Sigmoid colon (tissue), 7 donors: ENCODE results near the gene HOXA1. TPM values are rescaled to one million over a fixed set of nuclear protein-coding genes. Genes with fewer than 3 reads are reported as not detected.

Source experiments
- DNase-seq: peaks from one replicate; pipeline ENCODE4 v3.0.0-alpha.2; 2019
- H3K27ac ChIP-seq, 4 donors: fragments of 200-600 bp; sonication (generic); one replicate each; pipeline ENCODE4 v1.5.1; 2016 to 2019; ENCODE audit warnings: mild to moderate bottlenecking in 1 of 4
- H3K27me3 ChIP-seq, 3 donors: fragments of 200-600 bp; sonication (generic); one replicate each; pipeline ENCODE4 v1.5.1; 2019; ENCODE audit warnings: mild to moderate bottlenecking in 1 of 3
- H3K36me3 ChIP-seq, 4 donors: fragments of 200-600 bp; sonication (generic); one replicate each; pipeline ENCODE4 v1.5.1; 2016 to 2019
- H3K4me1 ChIP-seq, 4 donors: fragments of 200-600 bp; sonication (generic); one replicate each; pipeline ENCODE4 v1.5.1; 2017 to 2019
- H3K4me3 ChIP-seq, 4 donors: fragments of 200-600 bp; sonication (generic); one replicate each; pipeline ENCODE4 v1.5.1; 2017 to 2019; ENCODE audit warnings: mild to moderate bottlenecking in 2 of 4, moderate library complexity in 1 of 4
- H3K9me3 ChIP-seq, 4 donors: fragments of 200-600 bp in 3 of 4; sonication (generic) in 3 of 4; one replicate each; pipeline versions ENCODE4 v1.5.1 to v1.6.1; 2013 to 2019
- CTCF ChIP-seq, 4 experiments: fragments of 450-650 bp in 3 of 4; fragments of 200-600 bp in 1 of 4; IDR thresholded peaks; one replicate each; pipeline ENCODE4 v1.5.1; 2016 to 2019; ENCODE audit warnings: antibody characterized with exemption in 4 of 4, mild to moderate bottlenecking in 3 of 4, moderate library complexity in 2 of 4
- EP300 ChIP-seq, 4 donors: sonication (generic); formaldehyde crosslinking; IDR thresholded peaks; one replicate each; pipeline ENCODE4 v1.6.1; 2017; ENCODE audit warnings: antibody characterized with exemption in 4 of 4
- POLR2A ChIP-seq, 2 donors: fragments of 450-650 bp; IDR thresholded peaks; one replicate each; pipeline ENCODE4 v1.6.1; 2016; ENCODE audit warnings: antibody characterized with exemption in 2 of 2, mild to moderate bottlenecking in 2 of 2, moderate library complexity in 2 of 2
- POLR2AphosphoS5 ChIP-seq, 4 donors: sonication (generic); formaldehyde crosslinking; IDR thresholded peaks; one replicate each; pipeline ENCODE4 v1.6.1; 2017; ENCODE audit warnings: antibody characterized with exemption in 4 of 4
- WGBS, 2 donors: extraction: QIAGEN DNeasy Blood & Tissue Kit; methylation state at CpG; one replicate each; pipeline ENCODE4 v1.1.7; 2013; 5-methylcytosine and 5-hydroxymethylcytosine counted together
- intact Hi-C: fragments of 100-400 bp; cut with DNase I; formaldehyde crosslinking; loops from one replicate; pipeline ENCODE4 v1.15.1; 2023
- polyA plus RNA-seq, 3 donors: library from polyadenylated mRNA; stranded (reverse); fragments of 200-250 nt; gene quantifications; one replicate each; pipeline ENCODE4 v1.2.3, GENCODE V29; 2013
- total RNA-seq, 4 donors: library from RNA; depleted of rRNA; stranded (reverse); fragments of >200 nt; gene quantifications; one replicate each; pipeline ENCODE4 v1.1.0, GENCODE V29; 2016
- donor health status: healthy with polysubstance abuse.
- donor health status: Bipolar disorder and iron deficiency.
- donor health status: healthy.

The HOXA1 gene
- total and polyA plus RNA-seq, 7 donors: 0.14 to 2.4 (median 1.1) TPM

- no peaks in the 10 kb centered on the region for H3K36me3 ChIP-seq
- H3K4me3 ChIP-seq: peak overlapping the region in 3 of 4 donors; percentile 18 to 42 (median 38)
- H3K9me3 ChIP-seq: no peaks in the 10 kb centered on the region
- peak overlapping the region; percentile 93 to 99 (median 94) for H3K27ac ChIP-seq
- H3K4me1 ChIP-seq: peaks cover 0 to 77% (median 65%) of the 10 kb centered on the region in 4 donors
- intact Hi-C loops: no loop called here
- 26 to 57% methylated on average over 6 of the region's 6 CpGs for WGBS, 2 donors
- DNase-seq: peak; percentile 85
- H3K27me3 ChIP-seq: no peaks in the 10 kb centered on the region
- TF ChIP-seq EP300 (IDR thresholded peaks at IDR 0.05) (no peak), POLR2AphosphoS5 (IDR thresholded peaks at IDR 0.05) (peak in 1 of 4 donors; percentile 44)
Measured at GRCh38 chr7:27111042-27111750, 15.4 kb upstream of the HOXA1 start.

- Histone ChIP-seq H3K4me3 (peak overlapping the region; percentile 14 to 42 (median 28)), H3K36me3 (no peaks in the 10 kb centered on the region), H3K27ac (peak overlapping the region; percentile 93 to 99 (median 94)), H3K27me3 (no peaks in the 10 kb centered on the region), H3K9me3 (no peaks in the 10 kb centered on the region), H3K4me1 (peaks cover 0 to 78% (median 61%) of the 10 kb centered on the region in 4 donors)
- DNase-seq: peak; percentile 89
- TF ChIP-seq POLR2AphosphoS5 (IDR thresholded peaks at IDR 0.05): peak in 3 of 4 donors; percentile 64 to 69 (median 64)
- no peak for TF ChIP-seq POLR2A (IDR thresholded peaks at IDR 0.05)
- peak in 1 of 4 donors; percentile 24 for TF ChIP-seq EP300 (IDR thresholded peaks at IDR 0.05)
- TF ChIP-seq CTCF (IDR thresholded peaks at IDR 0.05): no peak
- intact Hi-C loops: no loop called here
- WGBS, 2 donors: 31 to 66% methylated on average over 66 of the region's 66 CpGs
Measured at GRCh38 chr7:27110186-27111031, 14.6 kb upstream of the HOXA1 start.

- intact Hi-C loops: no loop called here
- H3K27me3 ChIP-seq: no peaks in the 10 kb centered on the region
- no peaks in the 10 kb centered on the region for H3K9me3 ChIP-seq
- TF ChIP-seq CTCF (IDR thresholded peaks at IDR 0.05) (no peak), POLR2AphosphoS5 (IDR thresholded peaks at IDR 0.05) (no peak), EP300 (IDR thresholded peaks at IDR 0.05) (no peak)
- peak overlapping the region; percentile 93 to 99 (median 94) for H3K27ac ChIP-seq
- H3K36me3 ChIP-seq: no peaks in the 10 kb centered on the region
- H3K4me1 ChIP-seq: peaks cover 0 to 81% (median 56%) of the 10 kb centered on the region in 4 donors
- WGBS, 2 donors: 83 to 86% methylated on average over 4 of the region's 4 CpGs
- no peak overlapping the region for H3K4me3 ChIP-seq
- DNase-seq: no peak
Measured at GRCh38 chr7:27109466-27110185, 13.8 kb upstream of the HOXA1 start.

- no peaks in the 10 kb centered on the region for H3K9me3 ChIP-seq
- TF ChIP-seq EP300 (IDR thresholded peaks at IDR 0.05) (no peak), POLR2AphosphoS5 (IDR thresholded peaks at IDR 0.05) (peak; percentile 80 to 88 (median 82)), POLR2A (IDR thresholded peaks at IDR 0.05) (peak; percentile 40 to 56), CTCF (IDR thresholded peaks at IDR 0.05) (no peak)
- WGBS, 2 donors: 28 to 56% methylated on average over 41 of the region's 41 CpGs
- no peaks in the 10 kb centered on the region for H3K27me3 ChIP-seq
- peaks cover 0 to 80% (median 49%) of the 10 kb centered on the region in 4 donors for H3K4me1 ChIP-seq
- intact Hi-C loops: no loop called here
- H3K27ac ChIP-seq: peak overlapping the region; percentile 93 to 99 (median 94)
- peak; percentile 89 for DNase-seq
- peak overlapping the region; percentile 27 to 47 (median 38) for H3K4me3 ChIP-seq
- H3K36me3 ChIP-seq: no peaks in the 10 kb centered on the region
Measured at GRCh38 chr7:27108390-27109127, 12.8 kb upstream of the HOXA1 start.
